ENCODE results near the gene SRL. TPM values are rescaled to one million over a fixed set of nuclear protein-coding genes. Genes with fewer than 3 reads are reported as not detected.

Gene SRL
- polyA plus RNA-seq, 3 donors: not detected

- Histone ChIP-seq H3K4me2 (replicated peaks; ENCODE audit: extremely low read depth, low read length, poor library complexity, severe bottlenecking) (peak overlapping the region; percentile 96), H3K4me1 (ENCODE audit: control insufficient read depth in 1 of 2, insufficient read depth in 2 of 2, low read length in 2 of 2) (peaks cover 19 to 38% of the 10 kb centered on the region in 2 donors), H3K9me3 (replicated peaks in 1 of 2; ENCODE audit: control insufficient read depth in 1 of 2, insufficient read depth in 1 of 2, low read length in 2 of 2) (no peaks in the 10 kb centered on the region), H3K27ac (ENCODE audit: low read depth in 1 of 2, low read length in 2 of 2) (peak overlapping the region in 1 of 2 donors; percentile 76), H3K4me3 (replicated peaks in 1 of 3; ENCODE audit: low read depth in 2 of 3, low read length in 3 of 3) (peak overlapping the region; percentile 64 to 100 (median 97)), H3K79me2 (ENCODE audit: insufficient read depth, low read length) (peaks cover 41% of the 10 kb centered on the region), H3K36me3 (replicated peaks in 1 of 2; ENCODE audit: control insufficient read depth in 1 of 2, insufficient read depth in 2 of 2, low read length in 2 of 2) (no peaks in the 10 kb centered on the region), H3K9ac (ENCODE audit: insufficient read depth, low read length, poor library complexity, severe bottlenecking) (peak overlapping the region; percentile 80), H2AFZ (ENCODE audit: insufficient read depth, low read depth, low read length, poor library complexity, severe bottlenecking) (peak overlapping the region; percentile 86), H3K27me3 (ENCODE audit: control insufficient read depth in 2 of 2, insufficient read depth in 2 of 2, low read length in 2 of 2) (no peaks in the 10 kb centered on the region), H4K20me1 (ENCODE audit: insufficient read depth, low read length) (peaks cover 18% of the 10 kb centered on the region)
- Mint-ChIP-seq H3K4me1 (peaks cover 19% of the 10 kb centered on the region), H3K9me3 (peaks cover 0 to 2% (median 0%) of the 10 kb centered on the region in 7 donors), H3K27ac (peak overlapping the region in 6 of 7 donors; percentile 33 to 87 (median 78)), H3K27me3 (ENCODE audit: low read depth in 3 of 3) (peaks cover 0 to 4% (median 0%) of the 10 kb centered on the region in 3 donors), H3K36me3 (no peaks in the 10 kb centered on the region), H3K4me3 (peak overlapping the region; percentile 82 to 90)
- peak; percentile 46 to 74 (median 49) for DNase-seq
- WGBS (ENCODE audit: insufficient coverage): under 1% methylated on average over 34 of the region's 79 CpGs
- intact Hi-C loops (cut with micrococcal nuclease): loop anchor here (5.0 kb wide), 2 partner anchors 35 to 1250 kb away; partner anchors contain the start of genes HCFC1R1 (in 1 of the 2), THOC6 (in 1 of the 2) and TNFRSF12A (in 1 of the 2)
- TF ChIP-seq, protein P1, sequence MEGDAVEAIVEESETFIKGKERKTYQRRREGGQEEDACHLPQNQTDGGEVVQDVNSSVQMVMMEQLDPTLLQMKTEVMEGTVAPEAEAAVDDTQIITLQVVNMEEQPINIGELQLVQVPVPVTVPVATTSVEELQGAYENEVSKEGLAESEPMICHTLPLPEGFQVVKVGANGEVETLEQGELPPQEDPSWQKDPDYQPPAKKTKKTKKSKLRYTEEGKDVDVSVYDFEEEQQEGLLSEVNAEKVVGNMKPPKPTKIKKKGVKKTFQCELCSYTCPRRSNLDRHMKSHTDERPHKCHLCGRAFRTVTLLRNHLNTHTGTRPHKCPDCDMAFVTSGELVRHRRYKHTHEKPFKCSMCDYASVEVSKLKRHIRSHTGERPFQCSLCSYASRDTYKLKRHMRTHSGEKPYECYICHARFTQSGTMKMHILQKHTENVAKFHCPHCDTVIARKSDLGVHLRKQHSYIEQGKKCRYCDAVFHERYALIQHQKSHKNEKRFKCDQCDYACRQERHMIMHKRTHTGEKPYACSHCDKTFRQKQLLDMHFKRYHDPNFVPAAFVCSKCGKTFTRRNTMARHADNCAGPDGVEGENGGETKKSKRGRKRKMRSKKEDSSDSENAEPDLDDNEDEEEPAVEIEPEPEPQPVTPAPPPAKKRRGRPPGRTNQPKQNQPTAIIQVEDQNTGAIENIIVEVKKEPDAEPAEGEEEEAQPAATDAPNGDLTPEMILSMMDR (IDR thresholded peaks at IDR 0.05): no peak
Observed at GRCh38 chr16:4272114-4272956, 30.5 kb upstream of the SRL start.

GRCh38 chr16:4271176-4272113, 29.6 kb upstream of the SRL start:
- H3K4me3 ChIP-seq (replicated peaks in 1 of 3; ENCODE audit: low read depth in 2 of 3, low read length in 3 of 3): peak overlapping the region; percentile 64 to 100 (median 97)
- intact Hi-C loops (cut with micrococcal nuclease): loop anchor here (5.0 kb wide), 2 partner anchors 36 to 1249 kb away; partner anchors contain the start of genes HCFC1R1 (in 1 of the 2), THOC6 (in 1 of the 2) and TNFRSF12A (in 1 of the 2)
- Mint-ChIP-seq H3K4me3 (peak overlapping the region; percentile 88 to 91), H3K27ac (peak overlapping the region; percentile 69 to 94 (median 88)), H3K36me3 (no peaks in the 10 kb centered on the region), H3K27me3 (ENCODE audit: low read depth in 3 of 3) (no peaks in the 10 kb centered on the region), H3K4me1 (peaks cover 19% of the 10 kb centered on the region), H3K9me3 (no peaks in the 10 kb centered on the region)
- TF ChIP-seq, protein P1 (IDR thresholded peaks at IDR 0.05): no peak
- H3K79me2 ChIP-seq (ENCODE audit: insufficient read depth, low read length): peaks cover 50% of the 10 kb centered on the region
- H3K27me3 ChIP-seq (ENCODE audit: control insufficient read depth in 2 of 2, insufficient read depth in 2 of 2, low read length in 2 of 2): no peaks in the 10 kb centered on the region
- H3K9ac ChIP-seq (ENCODE audit: insufficient read depth, low read length, poor library complexity, severe bottlenecking): peak overlapping the region; percentile 80
- DNase-seq: peak; percentile 77 to 80 (median 77)
- peak overlapping the region; percentile 96 for H3K4me2 ChIP-seq (replicated peaks; ENCODE audit: extremely low read depth, low read length, poor library complexity, severe bottlenecking)
- no peaks in the 10 kb centered on the region for H3K9me3 ChIP-seq (replicated peaks in 1 of 2; ENCODE audit: control insufficient read depth in 1 of 2, insufficient read depth in 1 of 2, low read length in 2 of 2)
- H3K27ac ChIP-seq (ENCODE audit: low read depth in 1 of 2, low read length in 2 of 2): peak overlapping the region; percentile 56 to 79
- H3K4me1 ChIP-seq (ENCODE audit: control insufficient read depth in 1 of 2, insufficient read depth in 2 of 2, low read length in 2 of 2): peaks cover 19 to 38% of the 10 kb centered on the region in 2 donors
- H3K36me3 ChIP-seq (replicated peaks in 1 of 2; ENCODE audit: control insufficient read depth in 1 of 2, insufficient read depth in 2 of 2, low read length in 2 of 2): no peaks in the 10 kb centered on the region
- under 1% methylated on average over 60 of the region's 72 CpGs for WGBS (ENCODE audit: insufficient coverage)
- H2AFZ ChIP-seq (ENCODE audit: insufficient read depth, low read depth, low read length, poor library complexity, severe bottlenecking): peak overlapping the region; percentile 86
- H4K20me1 ChIP-seq (ENCODE audit: insufficient read depth, low read length): peaks cover 25% of the 10 kb centered on the region
